HFFc6 (cell line): Measurements from ENCODE around the gene NCBP1. TPM values are rescaled to one million over a fixed set of nuclear protein-coding genes. Genes with fewer than 3 reads are reported as not detected.
"Not testable (repeated sequence)": the region's sequence is repeated elsewhere in the genome, so short reads cannot be mapped to it uniquely, and the experiment has no call there.

Experiments
- DNase-seq: peaks from one replicate; pipeline ENCODE4 v3.0.0-alpha.2; 2018
- H3K27ac Mint-ChIP-seq: 2 replicates; pipeline ENCODE4 v1.8.0; 2020; ENCODE audit warnings: mild to moderate bottlenecking, mixed read lengths
- H3K27me3 Mint-ChIP-seq: 2 replicates; pipeline ENCODE4 v1.8.0; 2021; ENCODE audit warnings: mild to moderate bottlenecking, moderate library complexity, mixed read lengths; ENCODE audit not compliant: insufficient read depth
- H3K36me3 Mint-ChIP-seq: 2 replicates; pipeline ENCODE4 v1.8.0; 2021; ENCODE audit warnings: low read depth, mixed read lengths
- H3K4me1 Mint-ChIP-seq: 2 replicates; pipeline ENCODE4 v1.8.0; 2020; ENCODE audit warnings: low read depth, mixed read lengths
- H3K4me3 Mint-ChIP-seq: 2 replicates; pipeline ENCODE4 v1.8.0; 2020; ENCODE audit warnings: mild to moderate bottlenecking, moderate library complexity, mixed read lengths
- H3K9me3 Mint-ChIP-seq: 2 replicates; pipeline ENCODE4 v1.8.0; 2020; ENCODE audit warnings: mild to moderate bottlenecking, mixed read lengths
- CTCF ChIP-seq: fragments of 200-600 bp; sonication (generic); IDR thresholded peaks from 2 replicates; pipeline ENCODE4 v1.5.0; 2021; ENCODE audit warnings: antibody characterized with exemption, mild to moderate bottlenecking
- total RNA-seq, 6 experiments: library from RNA; stranded (reverse); fragmentation: NEBNext Ultra II Directional; extraction: Animal tissue kit (Norgen Biotek cat#: 25700); gene quantifications; 2 replicates in 1 of 6; 3 replicates in 5 of 6; pipeline ENCODE4 v1.2.3, GENCODE V29; 2021

The NCBP1 gene
- total RNA-seq, 6 experiments from 2014 or later = 36.5 to 46.3 (median 41.2) TPM

- Mint-ChIP-seq H3K4me1 (peaks cover 5% of the 10 kb centered on the region), H3K9me3 (no peaks in the 10 kb centered on the region), H3K27me3 (no peaks in the 10 kb centered on the region; the same call in 1 of the 2 replicates), H3K36me3 (no peaks in the 10 kb centered on the region; the same call in 1 of the 2 replicates), H3K27ac (no peak overlapping the region), H3K4me3 (no peak overlapping the region)
- TF ChIP-seq CTCF = no peak
- no peak for DNase-seq
Observed at GRCh38 chr9:97601228-97601898, 32.3 kb upstream of the NCBP1 start.

GRCh38 chr9:97602430-97602829 is 31.2 kb upstream of the NCBP1 start:
- peaks cover 5% of the 10 kb centered on the region for H3K4me1 Mint-ChIP-seq

DNA sequence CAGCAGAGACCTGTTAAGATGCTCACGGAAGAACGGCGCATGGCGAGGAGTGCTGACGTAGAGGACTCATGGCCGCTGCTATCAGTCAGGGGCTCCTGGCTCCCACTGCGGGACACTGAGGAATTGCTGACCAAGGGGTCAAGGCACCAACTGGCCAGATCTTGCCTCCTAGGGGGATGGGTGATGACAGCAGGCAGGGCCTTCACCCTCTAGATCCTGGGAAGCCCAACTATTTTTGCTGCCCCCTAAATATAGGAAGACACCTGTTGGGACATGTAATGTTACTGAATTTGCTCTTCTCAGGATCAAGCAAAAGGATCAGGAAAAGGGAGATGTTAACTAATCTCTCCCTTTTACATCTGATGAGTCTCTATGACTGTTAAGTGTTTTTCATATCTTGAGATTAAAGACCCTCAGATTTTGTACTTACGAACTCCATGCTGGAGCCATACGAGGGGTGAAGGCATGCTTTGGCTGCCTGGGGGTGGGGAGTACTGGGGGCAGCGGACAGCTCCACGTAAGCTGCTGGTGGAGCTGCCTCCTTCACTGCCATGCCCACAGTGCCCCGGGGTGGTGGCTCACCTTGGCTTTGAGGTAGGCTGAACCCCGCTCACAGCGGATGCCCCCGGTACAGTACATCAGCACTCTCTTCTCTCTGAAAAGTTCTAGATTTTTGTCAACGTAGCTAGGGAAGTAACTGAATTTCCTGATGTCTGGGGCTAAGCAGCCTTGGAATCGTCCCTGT is 28.5 kb upstream of the NCBP1 start:
- DNase-seq = no peak
- Mint-ChIP-seq H3K4me3 (no peak overlapping the region), H3K27ac (no peak overlapping the region), H3K27me3 (no peaks in the 10 kb centered on the region), H3K9me3 (no peaks in the 10 kb centered on the region), H3K36me3 (peaks cover 3% of the 10 kb centered on the region; the same call in 1 of the 2 replicates), H3K4me1 (no peaks in the 10 kb centered on the region)
- no peak for TF ChIP-seq CTCF

More at GRCh38 chr9:97602430-97602829, 31.2 kb upstream of the NCBP1 start:
- H3K27me3 Mint-ChIP-seq = no peaks in the 10 kb centered on the region
- DNase-seq = no peak
- no peak overlapping the region for H3K4me3 Mint-ChIP-seq
- no peak for TF ChIP-seq CTCF
- peaks cover 3% of the 10 kb centered on the region; the same call in 1 of the 2 replicates for H3K36me3 Mint-ChIP-seq
- H3K27ac Mint-ChIP-seq = no peak overlapping the region
- H3K9me3 Mint-ChIP-seq = no peaks in the 10 kb centered on the region

DNA sequence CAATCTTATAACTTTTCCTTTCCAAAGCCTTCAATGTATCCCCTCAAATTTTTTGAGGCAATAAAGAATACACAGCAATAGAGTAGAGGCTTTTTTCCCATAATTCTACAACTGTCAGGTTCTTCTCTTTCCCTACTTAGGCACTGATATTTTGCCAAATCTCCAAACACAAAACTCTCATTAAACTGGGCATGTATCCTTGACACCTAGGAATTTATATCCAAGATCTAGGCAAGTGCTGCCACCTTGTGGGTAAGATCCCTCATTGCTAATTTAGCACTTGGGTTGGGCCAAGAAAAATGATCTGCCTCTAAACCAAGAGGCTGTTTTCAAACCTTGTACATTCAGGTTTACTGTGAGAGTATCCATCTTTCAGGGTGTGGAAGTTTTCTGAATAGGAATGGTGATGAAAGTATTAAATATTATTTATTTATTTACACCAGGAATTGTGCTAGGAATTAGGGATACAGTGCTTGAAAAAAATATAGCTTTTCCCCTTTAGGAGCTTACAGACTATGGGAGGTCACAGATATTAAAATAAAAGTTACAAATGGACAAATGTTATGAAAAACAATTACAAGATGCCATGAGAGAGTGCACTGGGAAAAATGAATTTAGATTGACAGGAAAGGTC is 18.1 kb upstream of the NCBP1 start:
- Mint-ChIP-seq H3K4me1 (no peaks in the 10 kb centered on the region), H3K27ac (no peak overlapping the region), H3K27me3 (no peaks in the 10 kb centered on the region), H3K9me3 (no peaks in the 10 kb centered on the region), H3K4me3 (no peak overlapping the region), H3K36me3 (no peaks in the 10 kb centered on the region)
- DNase-seq = peak; percentile 45
- peak; percentile 96 for TF ChIP-seq CTCF

DNA sequence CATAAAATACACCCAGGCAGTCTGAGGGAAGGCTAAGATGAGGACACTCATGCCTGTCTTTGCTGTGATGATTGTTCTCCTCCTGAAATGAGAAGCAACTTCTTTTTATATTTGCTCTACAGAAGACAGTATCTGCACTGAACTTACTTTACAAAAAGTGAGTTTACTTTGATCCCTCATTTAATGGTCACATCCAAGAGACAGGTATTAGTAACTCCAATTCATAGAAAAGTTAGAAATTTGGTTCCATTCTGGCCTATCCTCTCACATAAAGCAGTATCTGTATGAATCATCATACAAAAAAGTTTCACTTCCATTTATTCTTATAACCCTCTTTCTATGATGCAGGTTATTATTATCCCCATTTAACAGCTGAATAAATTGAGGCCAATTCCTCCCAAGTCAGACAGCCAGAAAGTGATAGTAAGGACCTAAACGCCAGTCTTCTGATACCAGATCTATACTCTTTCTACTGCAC is 15.6 kb upstream of the NCBP1 start:
- Mint-ChIP-seq H3K27me3 (no peaks in the 10 kb centered on the region; the same call in 1 of the 2 replicates), H3K4me1 (no peaks in the 10 kb centered on the region), H3K27ac (no peak overlapping the region), H3K9me3 (no peaks in the 10 kb centered on the region), H3K36me3 (peaks cover under 1% of the 10 kb centered on the region; the same call in 1 of the 2 replicates), H3K4me3 (no peak overlapping the region)
- TF ChIP-seq CTCF = no peak
- no peak for DNase-seq

DNA sequence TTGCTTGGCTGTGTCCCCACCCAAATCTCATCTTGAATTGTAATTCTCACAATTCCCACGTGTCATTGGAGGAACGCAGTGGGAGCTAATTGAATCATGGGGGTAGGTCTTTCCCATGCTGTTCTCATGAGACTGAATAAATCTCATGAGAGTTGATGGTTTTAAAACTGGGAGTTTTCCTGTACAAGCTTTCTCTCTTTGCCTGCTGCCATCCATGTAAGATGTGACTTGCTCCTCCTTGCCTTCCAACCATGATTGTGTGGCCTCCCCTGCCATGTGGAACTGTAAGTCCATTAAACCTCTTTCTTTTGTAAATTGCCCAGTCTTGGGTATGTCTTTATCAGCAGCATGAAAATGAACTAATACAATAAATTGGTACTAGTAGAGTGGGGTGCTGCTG is 13.6 kb upstream of the NCBP1 start:
- not testable (repeated sequence) for DNase-seq, H3K9me3 Mint-ChIP-seq, H3K36me3 Mint-ChIP-seq, H3K4me1 Mint-ChIP-seq, H3K27me3 Mint-ChIP-seq, H3K27ac Mint-ChIP-seq, H3K4me3 Mint-ChIP-seq

DNA sequence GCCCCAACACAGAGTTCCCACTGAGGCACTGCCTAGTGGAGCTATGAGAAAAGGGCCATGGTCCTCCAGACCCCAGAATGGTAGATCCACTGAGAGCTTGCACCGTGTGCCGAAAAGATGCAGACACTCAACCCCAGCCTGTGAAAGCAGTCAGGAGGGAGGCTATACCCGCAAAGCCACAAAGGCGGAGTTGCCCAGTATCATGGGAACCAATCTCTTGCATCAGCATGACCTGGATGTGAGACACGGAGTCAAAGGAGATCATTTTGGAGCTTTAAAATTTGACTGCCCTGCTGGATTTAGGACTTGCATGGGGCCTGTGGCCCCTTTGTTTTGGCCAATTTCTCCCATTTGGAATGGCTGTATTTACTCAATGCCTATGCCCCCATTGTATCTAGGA is 11.1 kb upstream of the NCBP1 start:
- not testable (repeated sequence) for H3K36me3 Mint-ChIP-seq, H3K27me3 Mint-ChIP-seq, H3K4me3 Mint-ChIP-seq, H3K27ac Mint-ChIP-seq, H3K9me3 Mint-ChIP-seq, DNase-seq, H3K4me1 Mint-ChIP-seq
